Trophoblast cell (in vitro differentiated cells and primary cell): ENCODE measurements around the gene TGIF1.
A peak's percentile ranks its signal among the peaks of the same experiment; 100 is the strongest.

Experiments used
- DNase-seq, 2 donors: peaks; one replicate each; pipeline ENCODE4 v3.0.0-alpha.2; 2016
- H2AFZ ChIP-seq: 2 replicates; pipeline ENCODE4 v1.6.1; 2013; ENCODE audit warnings: low read length, moderate library complexity, mild to moderate bottlenecking; ENCODE audit not compliant: insufficient read depth, poor library complexity
- H2AK5ac ChIP-seq: 2 replicates; pipeline ENCODE4 v1.6.1; 2013; ENCODE audit warnings: mild to moderate bottlenecking, low read length
- H2BK120ac ChIP-seq: 2 replicates; pipeline ENCODE4 v1.6.1; 2013; ENCODE audit warnings: low read length, mild to moderate bottlenecking, moderate library complexity; ENCODE audit not compliant: insufficient read depth, poor library complexity
- H2BK12ac ChIP-seq: 2 replicates; pipeline ENCODE4 v1.6.1; 2013; ENCODE audit warnings: mild to moderate bottlenecking, low read length, moderate library complexity
- H2BK5ac ChIP-seq: 2 replicates; pipeline ENCODE4 v1.6.1; 2013; ENCODE audit warnings: low read length, low read depth, moderate library complexity, mild to moderate bottlenecking; ENCODE audit not compliant: poor library complexity
- H3K14ac ChIP-seq: 2 replicates; pipeline ENCODE4 v1.6.1; 2013; ENCODE audit warnings: mild to moderate bottlenecking, low read length
- H3K18ac ChIP-seq: 2 replicates; pipeline ENCODE4 v1.6.1; 2013; ENCODE audit warnings: mild to moderate bottlenecking, low read length
- H3K23ac ChIP-seq: 2 replicates; pipeline ENCODE4 v1.6.1; 2013; ENCODE audit warnings: low read length
- H3K27ac ChIP-seq: 2 replicates; pipeline ENCODE4 v1.5.1; 2013; ENCODE audit warnings: low read depth, mild to moderate bottlenecking, inconsistent platforms, low read length, moderate library complexity
- H3K27me3 ChIP-seq: 2 replicates; pipeline ENCODE4 v1.6.1; 2013; ENCODE audit warnings: inconsistent platforms, mild to moderate bottlenecking, low read length, moderate library complexity; ENCODE audit not compliant: insufficient read depth
- H3K36me3 ChIP-seq, 2 experiments: 1 replicate in 1 of 2; 2 replicates in 1 of 2; pipeline ENCODE4 v1.6.1; 2013; ENCODE audit warnings: low read length in 2 of 2, mild to moderate bottlenecking in 2 of 2, moderate library complexity in 1 of 2; ENCODE audit not compliant: insufficient read depth in 2 of 2, control insufficient read depth in 1 of 2
- H3K4ac ChIP-seq: 2 replicates; pipeline ENCODE4 v1.6.1; 2013; ENCODE audit warnings: low read depth, mild to moderate bottlenecking, low read length, moderate library complexity
- H3K4me1 ChIP-seq, 2 experiments: 1 replicate in 1 of 2; 2 replicates in 1 of 2; pipeline ENCODE4 v1.6.1; 2013; ENCODE audit warnings: low read length in 2 of 2, mild to moderate bottlenecking in 2 of 2, moderate library complexity in 1 of 2; ENCODE audit not compliant: insufficient read depth in 2 of 2, control insufficient read depth in 1 of 2
- H3K4me2 ChIP-seq: 2 replicates; pipeline ENCODE4 v1.6.1; 2013; ENCODE audit warnings: inconsistent platforms, mild to moderate bottlenecking, low read length, moderate library complexity
- H3K4me3 ChIP-seq: 2 replicates; pipeline ENCODE4 v1.5.1; 2013; ENCODE audit warnings: mild to moderate bottlenecking, low read depth, low read length, inconsistent platforms
- H3K79me1 ChIP-seq: one replicate; pipeline ENCODE4 v1.6.1; 2013; ENCODE audit warnings: low read length
- H3K79me2 ChIP-seq: 2 replicates; pipeline ENCODE4 v1.6.1; 2013; ENCODE audit warnings: low read length, mild to moderate bottlenecking; ENCODE audit not compliant: control insufficient read depth, insufficient read depth, poor library complexity
- H3K9ac ChIP-seq: 2 replicates; pipeline ENCODE4 v1.6.1; 2013; ENCODE audit warnings: mild to moderate bottlenecking, low read length
- H3K9me3 ChIP-seq: 2 replicates; pipeline ENCODE4 v1.6.1; 2013; ENCODE audit warnings: low read depth, mild to moderate bottlenecking, control low read depth, inconsistent platforms, low read length; ENCODE audit not compliant: insufficient read depth
- H4K12ac ChIP-seq: 2 replicates; pipeline ENCODE4 v1.6.1; 2013; ENCODE audit warnings: low read depth, mild to moderate bottlenecking, low read length, moderate library complexity
- H4K8ac ChIP-seq: 2 replicates; pipeline ENCODE4 v1.6.1; 2013; ENCODE audit warnings: low read depth, mild to moderate bottlenecking, low read length, moderate library complexity
- H4K91ac ChIP-seq: one replicate; pipeline ENCODE4 v1.6.1; 2013; ENCODE audit warnings: low read depth, mild to moderate bottlenecking, low read length, moderate library complexity
- WGBS: extraction: QIAGEN DNeasy Blood & Tissue Kit; methylation state at CpG from one replicate; pipeline ENCODE4 v1.1.7; 2013; ENCODE audit warnings: missing lambda C conversion rate; ENCODE audit not compliant: insufficient read length, insufficient coverage; ENCODE audit errors: extremely low coverage; 5-methylcytosine and 5-hydroxymethylcytosine counted together

TGIF1 gene

GRCh38 chr18:3441290-3441689 lies 8.7 kb upstream of the TGIF1 start:
- Histone ChIP-seq H3K4ac (no peak overlapping the region), H4K8ac (no peak overlapping the region), H2BK120ac (no peak overlapping the region), H3K14ac (no peak overlapping the region), H2AFZ (no peak overlapping the region), H3K79me2 (no peaks in the 10 kb centered on the region), H3K4me3 (no peak overlapping the region), H3K4me1 (peaks cover 0 to 5% of the 10 kb centered on the region in 2 experiments), H4K12ac (no peak overlapping the region), H3K79me1 (no peaks in the 10 kb centered on the region), H3K27ac (no peak overlapping the region), H3K36me3 (peaks cover 0 to 2% of the 10 kb centered on the region in 2 experiments), H3K4me2 (no peak overlapping the region), H3K9me3 (no peaks in the 10 kb centered on the region), H3K9ac (no peak overlapping the region), H3K18ac (no peak overlapping the region), H2BK12ac (peak overlapping the region; percentile 43), H2AK5ac (no peak overlapping the region), H4K91ac (no peak overlapping the region), H3K27me3 (no peaks in the 10 kb centered on the region), H3K23ac (no peak overlapping the region), H2BK5ac (no peak overlapping the region)
- WGBS: no CpG with 5 or more reads among the region's 2 CpGs
- DNase-seq: peak in 1 of 2 donors; percentile 21

GRCh38 chr18:3442919-3443318 lies 7.1 kb upstream of the TGIF1 start:
- H3K79me2 ChIP-seq: no peaks in the 10 kb centered on the region
- no peak overlapping the region for H3K4me3 ChIP-seq
- no peak overlapping the region for H3K4ac ChIP-seq
- H3K4me1 ChIP-seq: peaks cover 0 to 6% of the 10 kb centered on the region in 2 experiments
- H4K12ac ChIP-seq: no peak overlapping the region
- H3K9ac ChIP-seq: no peak overlapping the region
- no peak overlapping the region for H2BK12ac ChIP-seq
- H2AK5ac ChIP-seq: no peak overlapping the region
- no peak overlapping the region for H3K18ac ChIP-seq
- H3K27ac ChIP-seq: no peak overlapping the region
- no peak overlapping the region for H2BK120ac ChIP-seq
- H2BK5ac ChIP-seq: no peak overlapping the region
- H3K14ac ChIP-seq: no peak overlapping the region
- H3K27me3 ChIP-seq: no peaks in the 10 kb centered on the region
- no CpG with 5 or more reads among the region's 4 CpGs for WGBS
- no peak overlapping the region for H4K8ac ChIP-seq
- H3K9me3 ChIP-seq: no peaks in the 10 kb centered on the region
- H3K23ac ChIP-seq: no peak overlapping the region
- H3K4me2 ChIP-seq: no peak overlapping the region
- DNase-seq: no peak
- peaks cover 0 to 2% of the 10 kb centered on the region in 2 experiments for H3K36me3 ChIP-seq
- no peak overlapping the region for H2AFZ ChIP-seq
- H4K91ac ChIP-seq: no peak overlapping the region
- peaks cover 9% of the 10 kb centered on the region for H3K79me1 ChIP-seq

DNA sequence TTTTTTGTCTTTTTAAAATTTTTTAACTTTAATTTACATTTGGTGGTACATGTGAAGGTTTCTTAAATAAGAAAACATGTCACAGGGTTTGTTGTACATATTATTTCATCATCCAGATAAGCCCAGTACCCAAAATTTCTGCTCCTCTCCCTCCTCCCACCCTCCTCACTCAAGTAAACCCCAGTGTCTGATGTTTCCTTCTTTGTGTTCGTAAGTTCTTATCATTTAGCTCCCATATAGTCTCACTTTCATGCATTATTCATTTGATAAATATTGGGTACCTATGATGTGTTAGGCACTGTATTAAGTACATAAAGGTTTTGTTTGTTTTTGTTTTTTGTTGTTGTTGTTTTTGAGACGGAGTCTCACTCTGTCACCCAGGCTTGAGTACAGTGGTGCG lies 5.7 kb upstream of the TGIF1 start:
- Histone ChIP-seq H2BK5ac (no peak overlapping the region), H3K9ac (no peak overlapping the region), H3K79me2 (peaks cover 5% of the 10 kb centered on the region), H3K36me3 (peaks cover 0 to 2% of the 10 kb centered on the region in 2 experiments), H2AK5ac (no peak overlapping the region), H3K27ac (no peak overlapping the region), H3K23ac (no peak overlapping the region), H3K4me3 (no peak overlapping the region), H3K9me3 (no peaks in the 10 kb centered on the region), H4K91ac (no peak overlapping the region), H2AFZ (no peak overlapping the region), H4K12ac (no peak overlapping the region), H3K18ac (no peak overlapping the region), H3K27me3 (no peaks in the 10 kb centered on the region), H3K14ac (no peak overlapping the region), H3K4me2 (no peak overlapping the region), H3K79me1 (peaks cover 19% of the 10 kb centered on the region), H2BK120ac (no peak overlapping the region), H2BK12ac (no peak overlapping the region), H3K4ac (no peak overlapping the region), H4K8ac (no peak overlapping the region), H3K4me1 (peaks cover 0 to 6% of the 10 kb centered on the region in 2 experiments)
- no CpG with 5 or more reads among the region's 3 CpGs for WGBS
- no peak for DNase-seq

GRCh38 chr18:3444954-3445353 lies 5.0 kb upstream of the TGIF1 start:
- Histone ChIP-seq H4K91ac (peak overlapping the region; percentile 23), H3K14ac (no peak overlapping the region), H3K18ac (no peak overlapping the region), H2BK12ac (no peak overlapping the region), H3K4ac (no peak overlapping the region), H3K4me2 (no peak overlapping the region), H3K27me3 (no peaks in the 10 kb centered on the region), H2AFZ (no peak overlapping the region), H4K12ac (no peak overlapping the region), H3K27ac (no peak overlapping the region), H3K79me1 (peaks cover 24% of the 10 kb centered on the region), H3K9ac (no peak overlapping the region), H2AK5ac (peak overlapping the region; percentile 20), H3K9me3 (no peaks in the 10 kb centered on the region), H3K4me3 (no peak overlapping the region), H3K4me1 (peaks cover 0 to 6% of the 10 kb centered on the region in 2 experiments), H2BK120ac (no peak overlapping the region), H2BK5ac (no peak overlapping the region), H3K79me2 (peaks cover 9% of the 10 kb centered on the region), H3K36me3 (peaks cover 0 to 1% of the 10 kb centered on the region in 2 experiments), H4K8ac (no peak overlapping the region), H3K23ac (no peak overlapping the region)
- WGBS: no CpG with 5 or more reads among the region's 5 CpGs
- no peak for DNase-seq
